Duodenal mucosa (tissue), 2 donors: ENCODE measurements around the gene FGD4.

Source experiments
- H3K27ac ChIP-seq: one replicate; pipeline ENCODE4 v1.7.0; 2013; ENCODE audit warnings: low read depth, low read length
- H3K27me3 ChIP-seq, 2 donors: one replicate each; pipeline ENCODE4 v1.7.0; 2013; ENCODE audit warnings: low read length in 2 of 2, control low read depth in 1 of 2; ENCODE audit not compliant: insufficient read depth in 2 of 2, control insufficient read depth in 1 of 2
- H3K36me3 ChIP-seq, 2 donors: one replicate each; pipeline ENCODE4 v1.7.0; 2013; ENCODE audit warnings: low read length in 2 of 2, control low read depth in 1 of 2; ENCODE audit not compliant: insufficient read depth in 2 of 2, control insufficient read depth in 1 of 2
- H3K4me1 ChIP-seq, 2 donors: one replicate each; pipeline ENCODE4 v1.7.0; 2013; ENCODE audit warnings: low read length in 2 of 2, control low read depth in 1 of 2; ENCODE audit not compliant: insufficient read depth in 2 of 2, control insufficient read depth in 1 of 2
- H3K4me3 ChIP-seq, 2 donors: one replicate each; pipeline ENCODE4 v1.7.0; 2013; ENCODE audit warnings: low read length in 2 of 2, low read depth in 1 of 2
- H3K9ac ChIP-seq, 2 donors: one replicate each; pipeline ENCODE4 v1.7.0; 2013; ENCODE audit warnings: low read length in 2 of 2, low read depth in 1 of 2
- H3K9me3 ChIP-seq, 2 donors: one replicate each; pipeline ENCODE4 v1.7.0; 2013; ENCODE audit warnings: low read length in 2 of 2, control low read depth in 1 of 2; ENCODE audit not compliant: control insufficient read depth in 1 of 2

Gene FGD4

DNA sequence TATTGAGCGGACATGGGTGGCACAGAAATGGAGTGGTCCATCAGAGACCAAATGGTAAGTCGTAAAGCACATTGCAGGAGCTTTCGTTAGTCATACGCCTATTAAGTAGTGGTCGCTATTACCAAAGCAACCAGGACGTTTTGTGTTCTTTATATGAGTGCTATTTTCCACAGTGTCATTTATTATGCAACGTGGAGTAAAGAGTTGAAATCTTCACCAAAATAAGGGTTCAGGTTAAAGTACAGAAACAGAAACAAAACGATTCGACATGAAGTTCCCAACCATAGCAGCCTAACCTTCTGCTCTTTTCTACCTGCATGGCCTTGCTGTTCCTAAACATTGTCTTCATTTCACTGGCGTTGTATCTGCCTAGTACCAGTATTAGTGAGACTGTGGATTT, 20.1 kb upstream of the FGD4 start:
- no peak overlapping the region for H3K27ac ChIP-seq
- H3K4me3 ChIP-seq = no peak overlapping the region
- H3K9me3 ChIP-seq = no peaks in the 10 kb centered on the region
- no peak overlapping the region for H3K9ac ChIP-seq
- H3K36me3 ChIP-seq = no peaks in the 10 kb centered on the region
- no peaks in the 10 kb centered on the region for H3K27me3 ChIP-seq
- no peaks in the 10 kb centered on the region for H3K4me1 ChIP-seq

GRCh38 chr12:32379667-32380066, 19.7 kb upstream of the FGD4 start:
- no peaks in the 10 kb centered on the region for H3K36me3 ChIP-seq
- H3K9ac ChIP-seq = no peak overlapping the region
- H3K27ac ChIP-seq = no peak overlapping the region
- H3K9me3 ChIP-seq = no peaks in the 10 kb centered on the region
- H3K4me1 ChIP-seq = no peaks in the 10 kb centered on the region
- H3K4me3 ChIP-seq = no peak overlapping the region
- H3K27me3 ChIP-seq = no peaks in the 10 kb centered on the region

GRCh38 chr12:32382226-32382625, 17.1 kb upstream of the FGD4 start:
- H3K36me3 ChIP-seq = no peaks in the 10 kb centered on the region
- no peaks in the 10 kb centered on the region for H3K4me1 ChIP-seq
- H3K9ac ChIP-seq = no peak overlapping the region
- H3K4me3 ChIP-seq = no peak overlapping the region
- no peaks in the 10 kb centered on the region for H3K9me3 ChIP-seq
- H3K27me3 ChIP-seq = no peaks in the 10 kb centered on the region
- H3K27ac ChIP-seq = no peak overlapping the region

DNA sequence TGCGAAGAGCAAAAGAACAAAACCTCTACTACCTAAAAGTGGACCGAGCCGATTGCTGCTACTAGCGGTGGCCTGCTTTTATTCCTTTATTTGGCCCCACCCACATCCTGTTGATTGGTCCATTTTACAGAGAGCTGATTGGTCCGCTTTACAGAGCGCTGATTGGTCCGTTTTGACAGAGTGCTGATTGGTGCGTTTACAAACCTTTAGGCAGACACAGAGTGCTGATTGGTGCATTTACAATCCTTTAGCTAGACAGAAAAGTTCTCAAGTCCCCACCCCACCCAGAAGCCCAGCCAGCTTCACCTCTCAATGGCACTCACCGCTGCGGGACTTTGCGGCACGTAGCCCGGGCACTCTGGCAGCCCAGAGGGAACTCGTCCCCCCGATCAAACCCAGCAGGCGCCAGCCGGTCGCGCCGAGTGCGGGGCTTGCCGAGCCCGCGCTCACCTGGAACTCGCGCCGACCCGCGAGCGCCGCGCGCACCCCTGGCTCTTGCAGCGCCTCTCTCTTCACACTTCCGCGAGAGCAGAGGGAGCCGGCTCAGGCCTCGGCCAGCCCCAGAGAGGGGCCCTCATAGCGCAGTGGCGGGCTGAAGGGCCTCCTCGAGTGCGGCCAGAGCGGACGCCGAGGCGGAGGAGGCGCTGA, 8.7 kb upstream of the FGD4 start:
- Histone ChIP-seq H3K27ac (no peak overlapping the region), H3K27me3 (no peaks in the 10 kb centered on the region), H3K4me1 (peaks cover 0 to 2% of the 10 kb centered on the region in 2 donors), H3K9ac (peak overlapping the region; percentile 39 to 51), H3K4me3 (peak overlapping the region; percentile 50 to 61), H3K36me3 (no peaks in the 10 kb centered on the region), H3K9me3 (no peaks in the 10 kb centered on the region)

DNA sequence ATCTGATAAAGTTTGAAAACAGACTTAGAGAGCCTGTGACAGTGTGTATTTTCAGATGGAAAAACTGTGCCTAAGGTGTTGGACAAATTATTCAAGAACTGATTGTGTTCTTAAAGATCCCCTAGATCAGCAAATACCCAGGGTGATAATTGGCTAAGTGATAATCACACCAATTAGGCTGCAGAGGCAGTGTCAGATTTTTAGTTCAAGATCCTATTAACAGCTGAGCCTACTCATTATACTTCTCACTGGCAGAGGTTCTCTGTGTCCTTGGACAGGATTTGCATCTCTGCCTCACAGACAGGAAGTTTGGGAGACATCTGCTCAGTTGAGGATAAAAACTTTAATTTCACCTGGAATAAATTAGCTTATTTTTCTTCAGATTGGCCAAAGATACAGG, 4.3 kb upstream of the FGD4 start:
- no peak overlapping the region for H3K4me3 ChIP-seq
- no peaks in the 10 kb centered on the region for H3K9me3 ChIP-seq
- H3K4me1 ChIP-seq = peaks cover 10 to 12% of the 10 kb centered on the region in 2 donors
- H3K27me3 ChIP-seq = no peaks in the 10 kb centered on the region
- H3K36me3 ChIP-seq = no peaks in the 10 kb centered on the region
- H3K27ac ChIP-seq = no peak overlapping the region
- no peak overlapping the region for H3K9ac ChIP-seq

- no peak overlapping the region for H3K9ac ChIP-seq
- no peak overlapping the region for H3K4me3 ChIP-seq
- no peaks in the 10 kb centered on the region for H3K36me3 ChIP-seq
- H3K9me3 ChIP-seq = no peaks in the 10 kb centered on the region
- H3K27me3 ChIP-seq = peaks cover 0 to 3% of the 10 kb centered on the region in 2 donors
- H3K27ac ChIP-seq = no peak overlapping the region
- H3K4me1 ChIP-seq = peaks cover 10 to 14% of the 10 kb centered on the region in 2 donors
Measured at GRCh38 chr12:32397696-32398095, 1.7 kb upstream of the FGD4 start.

DNA sequence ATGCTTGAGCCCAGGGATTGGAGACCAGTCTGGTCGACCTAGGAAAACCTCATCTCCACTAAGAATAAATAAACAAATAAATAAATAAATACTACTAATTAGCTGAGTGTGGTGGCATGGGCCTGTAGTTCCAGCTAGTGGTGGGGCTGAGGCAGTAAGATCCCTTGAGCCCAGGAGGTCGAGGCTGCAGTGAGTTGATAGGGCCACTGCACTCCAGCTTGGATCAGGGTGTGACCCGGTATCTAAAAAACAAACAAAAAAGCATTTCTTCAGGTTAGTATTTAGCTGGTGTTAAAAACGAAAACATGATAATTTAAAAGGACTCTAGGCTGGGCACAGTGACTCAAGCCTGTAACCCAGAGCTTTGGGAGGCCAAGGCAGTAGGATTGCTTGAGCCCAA, 1.2 kb upstream of the FGD4 start:
- no peaks in the 10 kb centered on the region for H3K9me3 ChIP-seq
- H3K27me3 ChIP-seq = peaks cover 0 to 3% of the 10 kb centered on the region in 2 donors
- H3K4me3 ChIP-seq = no peak overlapping the region
- H3K9ac ChIP-seq = no peak overlapping the region
- no peaks in the 10 kb centered on the region for H3K36me3 ChIP-seq
- H3K4me1 ChIP-seq = peaks cover 11 to 14% of the 10 kb centered on the region in 2 donors
- H3K27ac ChIP-seq = no peak overlapping the region

- Histone ChIP-seq H3K27ac (peak overlapping the region; percentile 87), H3K4me3 (peak overlapping the region; percentile 68 to 91), H3K4me1 (peaks cover 14 to 15% of the 10 kb centered on the region in 2 donors), H3K27me3 (peaks cover 0 to 3% of the 10 kb centered on the region in 2 donors), H3K9me3 (no peaks in the 10 kb centered on the region), H3K36me3 (no peaks in the 10 kb centered on the region), H3K9ac (peak overlapping the region; percentile 77 to 86)
Measured at GRCh38 chr12:32398816-32399369, 465 bp upstream of the FGD4 start.

DNA sequence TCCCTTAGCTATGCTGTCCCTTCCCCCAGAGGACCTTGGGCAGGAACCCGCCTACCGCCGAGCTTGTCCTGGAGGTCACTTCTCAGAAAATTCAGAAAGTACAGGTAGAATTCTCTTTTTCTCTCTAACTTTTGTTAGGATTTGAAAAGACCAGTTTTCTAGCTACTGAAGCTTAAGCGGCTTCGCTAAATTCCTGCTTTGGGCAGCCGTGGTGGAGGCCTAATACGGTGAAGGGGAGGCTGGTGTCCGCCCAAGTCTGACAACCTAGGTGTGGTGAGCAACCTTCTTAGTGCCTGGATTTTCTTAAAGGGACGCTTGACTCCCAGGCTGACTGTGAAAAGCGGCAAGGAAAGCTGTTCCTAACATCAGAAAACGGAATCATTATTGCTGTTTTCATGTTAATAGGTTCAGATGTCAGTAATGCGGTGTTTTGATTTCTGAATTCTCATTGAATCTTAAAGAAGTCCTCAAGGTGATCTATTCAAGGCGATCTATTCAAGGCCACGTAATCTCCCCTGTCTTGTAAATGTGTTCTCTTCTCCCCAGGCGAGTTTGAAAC, 835 bp downstream of the FGD4 start:
- no peaks in the 10 kb centered on the region for H3K36me3 ChIP-seq
- H3K9me3 ChIP-seq = no peaks in the 10 kb centered on the region
- H3K27me3 ChIP-seq = peaks cover 0 to 3% of the 10 kb centered on the region in 2 donors
- peak overlapping the region; percentile 92 for H3K27ac ChIP-seq
- peak overlapping the region; percentile 69 to 95 for H3K9ac ChIP-seq
- H3K4me3 ChIP-seq = peak overlapping the region; percentile 89 to 91
- peaks cover 14 to 17% of the 10 kb centered on the region in 2 donors for H3K4me1 ChIP-seq

- H3K4me3 ChIP-seq = peak overlapping the region; percentile 89 to 91
- no peaks in the 10 kb centered on the region for H3K9me3 ChIP-seq
- peak overlapping the region; percentile 92 for H3K27ac ChIP-seq
- peak overlapping the region; percentile 69 to 95 for H3K9ac ChIP-seq
- no peaks in the 10 kb centered on the region for H3K36me3 ChIP-seq
- H3K4me1 ChIP-seq = peaks cover 14 to 17% of the 10 kb centered on the region in 2 donors
- peaks cover 0 to 3% of the 10 kb centered on the region in 2 donors for H3K27me3 ChIP-seq
Measured at GRCh38 chr12:32400866-32401265, 1.5 kb downstream of the FGD4 start.
